Activated naive CD4-positive, alpha-beta T cell treated with Interleukin-2 at 50 U/mL for 16 hours (primary cell): ENCODE data around the gene GRIA4.

ENCODE experiments used
- DNase-seq: peaks from one replicate; pipeline ENCODE4 v3.0.0-alpha.2; 2020

The GRIA4 gene

DNA sequence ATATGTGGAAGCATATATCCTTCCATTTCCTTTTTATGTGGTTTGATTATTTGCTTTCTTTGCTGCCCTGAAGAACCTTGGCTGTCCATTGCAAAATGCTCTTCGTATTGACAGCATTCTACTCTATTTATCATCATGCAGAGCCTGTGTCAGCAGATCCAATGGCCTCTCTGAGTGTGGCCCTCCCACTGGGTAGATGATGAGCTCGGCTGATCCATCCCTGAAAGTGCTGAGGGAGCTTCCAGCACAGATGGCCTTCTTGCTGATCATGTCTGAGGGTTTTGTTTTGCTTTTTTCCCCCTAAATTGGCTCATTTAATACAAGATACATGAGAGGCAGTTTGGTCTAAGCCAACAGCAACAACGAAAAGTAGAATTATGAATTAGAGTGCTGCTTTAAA lies 181.0 kb downstream of the GRIA4 start:
- no peak for DNase-seq

DNA sequence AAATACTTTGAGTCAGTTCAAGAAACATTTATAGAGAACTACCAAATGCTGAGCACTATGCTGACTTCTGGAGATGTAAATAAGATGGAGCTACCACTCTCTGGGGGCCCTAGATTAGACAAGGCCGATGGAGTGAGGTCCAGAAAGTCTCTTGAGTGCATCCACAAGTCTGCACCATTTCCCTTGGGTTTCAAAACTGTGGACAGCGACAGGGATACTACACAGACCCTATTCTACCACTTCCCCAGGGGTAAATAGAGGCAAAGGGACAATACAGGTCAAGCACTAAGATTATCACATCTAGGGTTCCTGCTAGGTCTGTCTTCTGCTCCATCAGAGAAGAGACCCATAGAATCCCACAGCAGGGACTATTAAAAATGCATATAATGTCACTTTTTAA lies 183.2 kb downstream of the GRIA4 start:
- no peak for DNase-seq

DNA sequence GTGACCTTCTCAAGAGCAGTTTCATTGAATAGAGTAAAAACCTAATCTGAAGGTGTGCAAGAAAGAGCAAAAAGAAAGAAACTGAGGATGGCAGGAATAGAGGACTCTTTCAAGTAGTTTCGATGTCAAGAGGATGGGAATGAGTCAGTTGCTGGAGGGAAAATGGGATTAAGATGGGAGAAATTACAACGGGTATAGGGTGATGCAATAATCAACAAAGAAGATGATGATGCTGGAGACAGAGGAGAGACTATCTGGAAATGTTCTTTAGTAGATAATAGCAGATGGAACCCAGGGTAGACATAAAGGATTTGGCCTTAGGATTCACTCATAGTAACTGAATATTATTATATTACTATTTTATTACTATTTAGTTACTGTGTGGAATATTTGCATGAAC lies 189.4 kb downstream of the GRIA4 start:
- DNase-seq = no peak

DNA sequence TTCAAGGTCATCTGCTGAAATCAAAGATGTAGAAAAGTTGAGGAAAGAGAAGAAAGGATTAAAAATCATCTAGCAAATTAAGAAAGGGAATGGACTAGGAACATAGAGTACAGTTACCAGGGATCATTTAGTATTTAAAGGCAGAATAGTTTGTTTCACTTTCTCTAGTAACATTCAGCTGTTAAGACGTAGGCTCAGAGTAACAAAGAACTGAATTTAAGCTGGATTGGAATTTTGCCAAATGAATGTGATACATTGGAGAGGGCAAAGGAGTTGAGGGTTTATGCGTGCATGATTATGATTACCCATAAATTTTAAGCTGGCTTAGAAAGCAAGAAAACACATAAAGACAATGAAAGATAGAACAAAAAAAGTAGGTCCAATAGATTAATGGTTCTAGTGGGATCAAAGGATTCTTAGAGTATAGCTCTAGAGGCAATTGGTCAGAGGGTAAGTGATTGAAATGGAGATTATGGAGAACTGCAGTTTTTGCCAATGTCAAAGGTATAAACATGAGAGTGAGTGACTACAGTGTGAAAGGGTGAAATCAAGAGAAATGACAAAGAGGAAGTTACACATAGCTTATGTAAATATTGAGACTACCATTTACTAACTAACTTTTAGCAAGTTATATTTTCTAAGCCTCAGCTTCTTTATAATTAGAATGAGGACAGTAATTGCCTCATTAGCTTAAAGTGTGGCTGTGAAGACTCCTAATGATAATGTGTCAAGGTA lies 190.0 kb downstream of the GRIA4 start:
- no peak for DNase-seq

DNA sequence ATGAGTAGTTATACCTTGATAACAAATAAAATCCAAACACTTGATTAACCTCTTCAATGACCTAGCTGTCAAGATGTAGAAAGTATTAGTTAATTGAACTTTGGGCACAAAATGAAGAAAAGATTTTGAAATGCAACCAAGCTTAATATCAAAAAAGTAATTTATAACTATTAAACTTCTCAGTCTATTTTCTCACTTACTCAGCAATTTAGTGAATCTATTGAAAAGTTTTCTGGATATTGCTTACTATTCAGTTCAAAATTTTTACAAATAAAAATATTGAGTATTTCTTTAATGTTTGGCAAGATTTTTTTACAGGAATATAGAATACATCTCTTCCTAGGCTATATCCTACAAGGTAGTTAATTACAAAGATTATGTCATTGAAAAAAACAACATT lies 192.5 kb downstream of the GRIA4 start:
- no peak for DNase-seq

DNA sequence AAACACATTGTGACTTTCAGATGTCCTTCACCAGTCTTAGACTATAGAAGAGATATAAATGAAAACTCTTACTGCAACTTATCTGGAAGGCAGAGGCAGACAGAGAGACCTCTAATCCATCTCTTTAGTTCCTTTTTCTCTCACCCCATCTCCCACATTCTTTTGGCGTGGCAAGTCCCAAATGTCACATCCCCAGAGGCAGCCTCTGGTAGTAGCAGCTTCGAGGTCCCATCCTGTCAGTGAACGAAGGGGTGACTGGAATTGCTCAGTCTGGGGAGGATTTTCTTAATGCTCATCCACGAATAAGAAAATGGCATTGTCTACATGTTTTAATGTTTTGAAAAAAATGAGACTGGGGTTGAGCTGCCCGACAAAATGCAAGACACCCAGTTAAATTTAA lies 201.4 kb downstream of the GRIA4 start:
- DNase-seq = no peak

DNA sequence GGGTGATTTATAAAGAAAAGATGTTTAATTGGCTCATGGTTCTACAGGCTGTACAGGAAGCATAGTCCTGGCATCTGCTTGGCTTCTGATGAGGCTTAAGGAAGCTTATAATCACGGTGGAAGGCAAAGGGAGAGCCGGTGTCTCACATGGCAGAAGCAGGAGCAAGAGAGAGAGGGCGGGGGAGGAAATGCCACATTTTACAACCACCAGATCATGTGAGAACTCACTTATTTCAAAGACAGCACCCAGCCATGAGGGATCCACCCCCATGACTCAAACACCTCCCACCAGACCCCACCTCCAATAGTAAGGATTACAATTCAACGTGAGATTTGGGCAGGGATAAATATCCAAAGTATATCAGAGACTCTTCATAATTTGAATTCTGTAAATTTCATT lies 211.5 kb downstream of the GRIA4 start:
- DNase-seq = no peak

DNA sequence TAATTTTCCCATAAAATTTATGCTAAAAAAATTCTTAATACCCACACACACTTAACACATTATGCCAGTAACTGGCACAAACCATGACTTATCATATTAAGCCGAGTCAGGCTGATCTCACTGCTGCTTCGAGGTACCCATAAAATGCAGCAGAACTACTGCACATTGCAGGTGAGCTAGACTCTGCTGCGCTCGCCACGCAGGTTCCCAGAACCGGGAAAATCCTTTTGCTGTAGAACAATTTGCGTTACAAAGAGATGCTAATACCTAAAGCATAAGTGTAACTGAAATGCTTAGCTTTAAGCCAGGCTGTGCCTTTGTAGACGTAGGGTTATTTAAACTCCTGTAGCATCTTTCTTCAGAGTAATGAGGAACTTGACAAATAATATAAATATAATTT lies 211.9 kb downstream of the GRIA4 start:
- DNase-seq = no peak

DNA sequence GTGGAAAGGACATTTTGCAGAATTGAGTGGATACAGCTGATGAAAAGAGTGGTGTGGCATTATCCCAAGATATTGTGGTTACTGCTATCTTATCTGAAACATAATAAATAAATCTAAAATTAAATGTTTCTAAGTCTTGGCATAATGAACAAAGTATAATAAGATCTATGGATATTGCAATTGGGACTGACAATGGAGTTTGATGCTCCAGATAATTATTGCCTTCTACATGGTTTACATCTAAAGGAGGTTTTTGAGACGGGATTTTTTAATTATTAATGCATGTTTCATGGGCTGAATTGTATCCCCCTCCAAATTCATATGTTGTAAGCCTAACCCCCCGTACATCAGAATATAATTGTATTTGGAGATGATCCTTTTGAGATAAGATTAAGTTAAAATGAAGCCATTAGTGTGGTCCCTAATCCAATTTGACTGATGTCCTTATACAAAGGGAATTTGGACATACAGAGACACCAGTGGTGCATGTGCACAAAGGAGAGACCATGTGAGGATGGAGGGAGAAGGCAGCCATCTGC lies 213.7 kb downstream of the GRIA4 start:
- no peak for DNase-seq

DNA sequence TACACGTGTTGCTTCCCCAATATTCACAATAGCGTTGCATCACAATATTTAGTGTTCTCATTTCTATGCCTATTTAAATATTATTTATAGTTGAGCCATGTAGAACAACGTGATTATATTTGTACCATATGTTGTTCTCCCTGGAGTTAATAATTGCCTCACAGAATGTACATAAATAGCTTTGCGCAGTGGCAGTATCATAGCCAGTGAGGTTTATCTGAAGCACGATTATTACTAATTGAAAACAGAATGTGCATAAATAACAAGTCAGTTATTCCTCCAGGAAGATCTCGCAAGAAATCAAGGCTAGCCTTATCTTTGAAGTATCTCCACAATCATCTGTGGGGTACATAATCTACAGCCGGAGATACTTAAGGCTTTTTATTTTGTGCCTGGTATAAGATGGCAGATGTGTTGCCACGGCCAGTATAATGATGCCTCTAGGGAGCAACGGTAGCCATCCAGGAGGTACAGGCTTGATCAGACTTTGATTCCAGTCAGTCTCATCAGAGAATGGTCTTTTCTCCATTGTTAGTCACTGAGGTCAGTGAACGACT lies 214.7 kb downstream of the GRIA4 start:
- DNase-seq = no peak

DNA sequence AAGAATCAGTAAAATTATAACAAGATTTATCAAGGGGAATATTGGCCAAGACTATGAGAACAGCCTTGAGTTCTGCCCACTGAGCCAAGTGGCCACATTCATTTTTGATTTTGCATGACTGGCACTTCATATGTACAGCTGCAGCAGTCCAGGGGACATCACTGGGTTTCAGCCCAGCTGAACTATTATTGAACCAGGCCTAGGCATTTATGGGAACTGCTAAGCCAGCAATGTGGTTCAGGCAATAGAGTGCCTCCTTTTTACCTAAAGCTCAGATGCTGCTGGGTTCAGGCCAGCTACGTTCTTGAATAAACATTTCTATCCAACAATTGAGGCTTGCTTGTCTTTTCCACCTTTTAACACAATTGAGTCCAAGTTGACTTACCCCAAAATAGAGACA lies 215.3 kb downstream of the GRIA4 start:
- DNase-seq = no peak

DNA sequence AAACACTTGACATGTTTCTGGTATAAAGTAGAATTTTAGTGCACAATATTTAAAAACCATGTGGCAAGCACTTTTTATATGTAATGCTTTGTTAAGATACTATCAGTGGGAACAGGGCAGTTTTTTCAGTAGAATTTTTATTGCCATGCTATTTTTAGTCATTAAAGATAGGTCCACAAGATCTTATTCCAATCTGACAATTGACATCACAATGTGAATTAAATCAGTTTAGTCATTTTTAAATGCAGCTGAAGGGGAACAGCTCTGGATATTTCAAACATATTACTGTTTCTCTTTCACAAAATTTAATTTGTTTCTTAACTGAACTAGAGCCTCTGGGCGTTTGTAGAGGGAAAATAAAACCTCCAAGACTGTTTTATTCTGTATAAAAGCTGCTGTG lies 218.0 kb downstream of the GRIA4 start:
- DNase-seq = no peak

DNA sequence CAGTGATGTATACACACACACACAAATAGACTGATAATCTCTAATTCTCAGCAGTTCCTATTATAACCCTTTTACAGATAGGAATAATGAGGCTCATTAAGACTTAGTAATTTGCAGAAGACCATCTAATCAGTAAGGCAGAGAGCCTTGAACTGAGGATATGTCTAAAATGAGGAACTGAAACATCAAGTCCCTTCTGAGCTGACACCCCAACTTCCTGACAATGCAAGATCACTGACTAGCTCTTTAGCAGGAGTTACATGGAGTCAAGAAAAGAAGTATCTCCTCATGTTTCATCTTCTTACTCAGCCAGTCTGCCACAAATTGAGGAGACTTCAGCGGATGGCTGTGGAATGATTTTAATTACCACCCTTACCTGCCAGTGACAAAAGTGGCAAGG lies 219.2 kb downstream of the GRIA4 start:
- no peak for DNase-seq

DNA sequence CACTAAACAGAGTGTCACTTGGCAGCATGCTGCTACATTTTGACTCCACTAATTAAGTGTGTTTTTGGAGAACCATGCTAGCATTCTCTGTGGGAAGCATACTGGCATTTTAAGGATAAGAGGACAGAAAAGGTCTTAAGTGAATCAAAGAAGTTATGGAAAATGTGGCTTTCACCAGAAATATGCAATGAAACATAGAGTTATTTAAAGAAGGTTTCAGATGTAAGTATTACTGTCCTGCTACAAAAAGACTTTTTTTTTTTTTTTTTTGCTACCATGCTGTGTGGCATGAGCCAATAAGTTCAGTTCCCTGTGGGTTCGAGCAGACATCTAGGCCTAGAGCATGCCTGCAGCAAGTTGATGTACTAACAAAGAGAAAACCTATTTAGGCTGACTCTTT lies 224.6 kb downstream of the GRIA4 start:
- DNase-seq = no peak

DNA sequence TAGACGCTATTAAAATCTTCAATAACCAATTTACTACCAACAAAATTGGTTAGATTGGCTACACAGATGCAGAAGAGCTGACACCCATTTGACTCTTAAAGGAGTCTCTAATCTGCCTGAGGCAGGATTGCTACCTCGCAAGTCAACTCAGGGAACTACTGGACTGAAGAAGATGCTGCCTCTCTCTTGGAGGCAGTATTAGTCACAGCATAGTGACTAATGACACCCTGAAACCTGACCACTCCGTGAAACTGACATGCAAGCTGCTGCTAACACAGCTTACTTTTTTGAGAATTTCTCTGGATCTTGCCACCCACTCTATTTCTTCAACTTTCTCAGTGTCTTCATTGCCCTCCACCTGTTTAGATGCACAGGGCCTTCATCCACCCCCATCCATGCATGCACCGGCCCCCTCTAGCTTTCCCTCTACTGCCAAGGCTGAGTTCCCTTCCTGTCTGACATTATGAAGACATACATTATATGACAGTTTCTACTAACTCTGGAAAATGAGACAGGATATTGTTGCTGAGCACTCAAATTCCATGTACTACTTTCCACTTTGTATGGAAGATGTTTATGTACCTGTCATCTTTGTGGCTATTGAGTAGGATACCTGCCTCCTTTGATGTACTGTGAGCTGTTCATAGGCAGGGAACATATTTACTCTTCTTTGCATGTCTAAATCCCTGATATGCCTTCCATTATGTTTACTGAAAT lies 229.0 kb downstream of the GRIA4 start:
- no peak for DNase-seq

DNA sequence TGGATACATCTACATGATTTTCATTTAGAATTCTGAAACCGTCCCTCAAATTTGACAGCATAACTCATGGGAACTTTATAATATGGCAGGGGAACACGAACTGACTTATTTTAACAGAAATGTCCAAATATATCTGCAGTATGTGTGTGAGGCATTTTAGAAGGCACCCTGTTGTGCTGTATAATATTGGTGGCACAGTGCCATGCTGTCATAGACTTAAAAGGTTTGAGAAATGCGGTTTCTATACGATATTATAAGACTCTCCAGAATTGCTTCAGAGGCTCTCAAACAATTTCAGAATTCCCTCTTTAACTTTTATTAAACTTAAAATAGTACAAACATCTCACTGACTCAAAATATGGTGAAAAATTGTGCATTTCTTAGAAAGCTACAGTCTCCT lies 230.5 kb downstream of the GRIA4 start:
- no peak for DNase-seq

DNA sequence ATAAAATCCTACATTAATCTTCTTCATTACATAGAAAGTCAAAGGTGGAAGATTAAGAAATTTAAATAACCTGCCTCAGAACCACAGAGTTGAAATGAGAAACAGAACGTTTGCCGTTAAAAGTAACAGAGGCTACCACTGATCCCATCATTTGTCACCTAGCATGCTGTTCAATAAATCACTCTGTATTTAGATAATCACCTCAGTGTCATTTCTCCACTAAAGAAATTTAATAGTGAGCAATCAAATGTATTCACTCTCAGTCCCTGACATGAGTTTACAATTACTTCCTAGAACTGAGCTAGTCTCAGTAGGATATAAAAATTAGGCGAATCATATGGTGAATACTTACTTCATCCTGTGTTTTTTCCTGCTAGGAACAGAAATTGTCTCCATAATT lies 242.5 kb downstream of the GRIA4 start:
- no peak for DNase-seq

DNA sequence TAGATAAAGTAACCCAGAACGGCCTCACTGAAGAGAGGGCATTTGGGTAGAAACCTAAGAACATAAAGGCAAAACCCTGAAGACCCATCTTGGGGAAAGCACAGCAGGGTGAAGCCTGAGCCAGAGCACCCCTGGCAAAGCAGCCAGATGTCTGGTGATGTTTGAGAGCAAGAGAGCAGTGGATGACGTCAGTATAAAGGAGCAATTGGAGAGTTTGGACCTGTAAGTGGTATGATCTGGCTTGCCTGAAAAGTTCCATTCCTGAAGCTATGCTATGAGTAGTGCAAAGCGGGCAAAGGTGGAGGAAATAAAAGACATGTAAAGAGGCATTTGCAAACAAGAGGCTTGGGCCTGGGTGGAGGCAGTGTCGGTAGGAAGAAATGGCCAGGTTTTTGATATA lies 244.4 kb downstream of the GRIA4 start:
- no peak for DNase-seq

DNA sequence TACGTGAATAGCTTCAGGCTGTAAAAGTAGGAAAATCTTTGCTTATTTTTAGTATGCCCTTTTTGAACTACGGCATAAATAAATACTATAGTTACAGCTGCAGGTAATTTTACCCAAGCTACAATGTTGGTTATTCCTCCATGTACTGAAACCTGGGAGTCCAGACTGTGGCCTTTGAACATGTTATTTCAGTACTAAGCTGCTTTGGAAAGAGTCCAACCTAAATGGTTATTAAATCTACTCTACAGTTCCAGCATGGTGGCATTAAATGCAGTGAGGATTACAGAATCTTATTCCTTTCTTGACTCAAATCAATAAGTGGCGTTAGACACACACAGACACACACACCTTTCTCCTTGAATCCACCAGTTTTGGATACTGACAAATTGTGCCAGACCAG lies 247.1 kb downstream of the GRIA4 start:
- DNase-seq = no peak

DNA sequence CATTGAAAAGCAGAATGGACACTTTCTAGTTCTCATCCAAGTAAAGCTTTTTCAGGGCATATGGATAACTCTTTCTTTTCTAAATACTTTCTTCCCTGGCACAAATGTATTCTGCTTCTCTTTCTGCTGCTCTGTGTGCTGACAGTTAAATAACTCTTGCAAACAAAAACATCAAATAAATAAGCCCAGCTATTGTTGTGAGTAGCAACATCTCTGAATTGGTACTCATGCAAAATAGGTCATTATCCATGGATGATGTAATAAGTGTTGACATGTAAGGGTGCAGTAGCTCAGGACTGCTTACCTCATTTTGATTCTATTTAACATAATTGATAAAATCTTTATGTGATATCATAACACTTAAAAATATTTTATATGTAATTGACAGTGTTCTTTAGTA lies 247.9 kb downstream of the GRIA4 start:
- no peak for DNase-seq

DNA sequence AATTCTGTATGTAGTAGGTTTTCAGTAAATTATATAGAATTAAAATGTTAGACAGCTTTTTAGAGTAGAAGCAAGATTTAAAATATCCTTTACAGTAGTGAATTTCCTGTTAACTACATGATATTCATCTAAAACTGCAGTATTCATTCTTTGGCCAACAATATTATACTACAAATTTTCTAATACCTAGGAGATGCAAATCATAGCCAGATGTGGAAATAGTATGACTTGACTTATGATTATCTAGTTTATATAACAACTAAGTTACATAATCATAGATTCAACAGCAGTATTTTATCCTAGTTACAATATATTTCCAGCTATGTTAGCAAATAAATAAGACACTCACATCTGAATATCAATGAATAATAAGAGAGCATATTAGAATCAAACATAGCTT lies 249.0 kb downstream of the GRIA4 start:
- DNase-seq = no peak

DNA sequence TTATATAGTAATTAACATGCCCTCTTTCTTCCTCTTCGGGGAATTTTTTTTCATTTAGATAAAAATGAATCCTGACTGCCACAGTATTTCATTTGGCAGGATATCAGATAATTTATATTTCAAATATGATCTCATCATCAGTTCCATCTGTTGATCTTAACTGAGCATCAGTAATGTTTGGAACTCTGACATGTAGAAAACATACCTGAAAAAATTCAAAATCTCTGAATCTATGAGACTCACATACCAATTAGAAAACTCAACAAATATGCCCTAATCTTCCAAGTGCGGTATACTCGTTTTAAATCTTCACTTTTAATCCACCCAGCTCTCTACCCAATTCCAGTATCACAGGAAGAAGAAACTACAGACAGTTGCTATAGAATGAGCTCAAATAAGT lies 250.2 kb downstream of the GRIA4 start:
- DNase-seq = no peak

DNA sequence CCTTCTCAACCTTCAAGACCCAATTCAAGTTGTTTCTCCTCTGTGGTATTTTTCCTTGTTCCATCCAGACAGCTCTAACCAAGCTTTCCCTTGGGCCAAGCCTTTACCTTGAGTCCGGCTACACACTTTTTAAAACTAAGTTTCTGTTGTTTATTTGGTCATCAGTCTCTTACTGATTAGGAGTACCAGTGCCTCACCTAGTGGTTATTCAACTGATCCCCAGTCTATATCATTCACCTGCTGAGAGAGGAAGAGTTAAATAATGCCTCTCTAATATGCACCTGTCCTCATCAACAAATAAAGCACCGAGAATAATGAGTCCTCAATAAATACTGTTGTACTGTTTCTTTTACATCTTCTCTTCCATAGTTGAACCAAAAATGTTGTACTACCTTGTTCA lies 251.4 kb downstream of the GRIA4 start:
- no peak for DNase-seq

DNA sequence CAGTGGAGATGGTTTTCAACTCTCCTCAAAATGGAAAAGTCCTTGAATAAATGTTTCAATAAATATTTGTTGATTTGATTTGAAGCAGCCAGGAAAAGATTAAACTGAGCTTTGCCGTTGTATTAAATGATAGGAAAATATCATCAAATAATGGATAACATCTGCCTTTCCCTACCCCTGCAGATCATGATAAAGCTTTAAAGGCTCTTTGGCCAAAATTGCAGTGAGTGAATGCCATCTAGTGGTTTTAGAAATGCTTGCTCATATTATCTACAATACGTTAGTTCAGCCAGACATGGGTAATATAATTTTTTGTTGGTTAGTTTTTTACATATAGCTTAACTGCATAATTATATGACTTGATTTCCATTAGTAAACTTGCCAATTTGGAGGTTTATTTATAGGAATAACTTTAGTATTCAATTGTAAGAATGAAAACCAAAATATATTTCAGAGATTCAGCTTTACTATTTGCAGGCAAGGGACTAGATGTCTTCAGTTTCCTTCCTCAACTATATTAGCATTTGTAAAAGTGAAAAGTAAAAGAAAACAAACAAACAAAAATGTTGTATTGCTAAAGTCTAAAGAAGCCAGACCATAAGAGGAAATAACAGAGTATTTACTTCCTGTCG lies 253.0 kb downstream of the GRIA4 start:
- no peak for DNase-seq
